Erythroblast (primary cell): ENCODE measurements around the gene SH2D3A.

Experiments used
- GATA1 ChIP-seq: IDR thresholded peaks from 2 replicates; pipeline ENCODE4 v1.6.1; 2011; ENCODE audit warnings: low read depth, mild to moderate bottlenecking, control low read depth, low read length, moderate library complexity
- POLR2A ChIP-seq: IDR thresholded peaks from 2 replicates; pipeline ENCODE4 v1.6.1; 2011; ENCODE audit warnings: mild to moderate bottlenecking, low read length

DNA sequence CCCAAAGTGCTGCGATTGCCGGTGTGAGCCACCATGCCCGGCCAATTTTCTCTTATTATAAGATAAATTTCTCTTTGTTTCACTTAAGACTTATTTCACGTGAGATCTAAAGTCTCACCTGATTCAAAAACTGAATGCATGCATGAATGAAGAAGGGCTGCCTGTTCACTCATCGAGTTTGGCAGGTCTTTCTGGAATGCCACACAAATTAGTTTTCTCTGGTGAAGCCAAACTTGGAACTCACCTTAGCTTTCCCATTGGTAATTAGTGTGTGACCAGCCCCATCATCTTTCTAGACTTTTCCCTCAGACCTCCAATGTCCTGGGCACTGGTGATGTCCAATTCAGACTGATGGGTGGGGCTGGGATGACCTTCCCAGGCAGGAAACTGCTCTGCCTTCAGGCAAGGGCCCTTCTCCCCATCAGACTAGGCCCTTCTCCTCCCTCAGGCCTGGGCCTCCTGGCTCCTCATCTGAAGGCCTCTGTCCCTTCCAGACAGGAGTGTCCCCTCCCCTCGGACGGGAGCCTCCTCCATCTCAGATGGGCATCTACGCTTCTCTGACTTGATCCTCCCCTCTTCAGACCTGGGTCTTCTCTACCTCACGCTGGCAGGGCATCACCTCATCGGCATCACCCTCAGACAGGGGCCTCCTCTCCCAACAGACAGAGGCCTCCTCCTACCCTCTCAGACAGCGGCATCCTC is 61.2 kb downstream of the SH2D3A start:
- no peak for TF ChIP-seq POLR2A
- TF ChIP-seq GATA1: no peak
